B cell (primary cell): Measurements from ENCODE around the gene NKX1-1.

Source experiments
- EZH2 ChIP-seq: IDR thresholded peaks from 2 replicates; pipeline ENCODE4 v1.6.1; 2012; ENCODE audit warnings: borderline replicate concordance, low read depth, mild to moderate bottlenecking, moderate library complexity, low read length; ENCODE audit not compliant: insufficient read depth, poor library complexity, severe bottlenecking
- TF ChIP-seq, protein P1 (sequence below): fragments of 200-600 bp; IDR thresholded peaks from one replicate; pipeline ENCODE4 v1.8.0; 2022; ENCODE audit warnings: antibody characterized with exemption, mild to moderate bottlenecking

DNA sequence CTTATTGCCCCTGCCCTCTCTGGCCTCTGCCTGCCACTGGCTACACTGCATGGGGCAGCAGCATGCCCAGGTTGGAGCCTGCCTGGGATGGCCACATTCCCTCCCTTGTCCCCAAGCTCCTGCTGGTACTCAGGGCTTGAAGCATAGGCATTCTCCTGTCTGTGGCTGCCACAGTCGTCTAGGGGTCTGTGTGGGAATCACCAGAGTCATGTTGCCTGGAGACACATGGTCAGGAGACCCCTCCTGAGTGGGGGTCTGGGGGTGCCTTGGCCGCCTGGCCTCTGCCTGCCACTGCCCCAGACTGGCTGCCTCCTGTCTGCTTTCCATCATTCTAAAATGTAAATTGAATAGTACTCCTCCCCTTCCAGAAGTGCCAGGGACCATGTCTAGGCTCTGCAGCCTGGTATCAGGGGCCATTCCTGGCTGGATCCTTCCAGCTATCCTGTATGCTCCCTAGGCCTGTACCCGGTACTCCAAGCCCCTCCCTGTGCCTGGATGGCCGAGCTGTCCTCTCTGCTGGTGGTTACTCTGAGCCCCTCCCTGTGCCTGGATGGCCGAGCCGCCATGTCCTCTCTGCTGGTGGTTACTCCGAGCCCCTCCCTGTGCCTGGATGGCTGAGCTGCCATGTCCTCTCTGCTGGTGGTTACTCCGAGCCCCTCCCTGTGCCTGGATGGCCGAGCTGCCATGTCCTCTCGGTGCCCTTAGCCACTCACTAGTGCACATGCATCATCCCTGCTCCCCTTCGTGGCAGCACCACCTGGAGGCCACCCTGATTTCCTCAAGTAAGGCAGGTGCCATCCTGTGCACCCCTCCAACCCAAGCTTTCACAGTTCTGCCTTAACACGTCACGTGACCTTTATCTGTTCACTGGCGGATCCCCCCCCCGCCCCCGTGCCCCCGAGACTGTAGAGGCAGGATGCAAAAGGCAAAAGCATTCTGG, 5.5 kb upstream of the NKX1-1 start:
- TF ChIP-seq, protein P1, sequence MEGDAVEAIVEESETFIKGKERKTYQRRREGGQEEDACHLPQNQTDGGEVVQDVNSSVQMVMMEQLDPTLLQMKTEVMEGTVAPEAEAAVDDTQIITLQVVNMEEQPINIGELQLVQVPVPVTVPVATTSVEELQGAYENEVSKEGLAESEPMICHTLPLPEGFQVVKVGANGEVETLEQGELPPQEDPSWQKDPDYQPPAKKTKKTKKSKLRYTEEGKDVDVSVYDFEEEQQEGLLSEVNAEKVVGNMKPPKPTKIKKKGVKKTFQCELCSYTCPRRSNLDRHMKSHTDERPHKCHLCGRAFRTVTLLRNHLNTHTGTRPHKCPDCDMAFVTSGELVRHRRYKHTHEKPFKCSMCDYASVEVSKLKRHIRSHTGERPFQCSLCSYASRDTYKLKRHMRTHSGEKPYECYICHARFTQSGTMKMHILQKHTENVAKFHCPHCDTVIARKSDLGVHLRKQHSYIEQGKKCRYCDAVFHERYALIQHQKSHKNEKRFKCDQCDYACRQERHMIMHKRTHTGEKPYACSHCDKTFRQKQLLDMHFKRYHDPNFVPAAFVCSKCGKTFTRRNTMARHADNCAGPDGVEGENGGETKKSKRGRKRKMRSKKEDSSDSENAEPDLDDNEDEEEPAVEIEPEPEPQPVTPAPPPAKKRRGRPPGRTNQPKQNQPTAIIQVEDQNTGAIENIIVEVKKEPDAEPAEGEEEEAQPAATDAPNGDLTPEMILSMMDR: no peak
- no peak for TF ChIP-seq EZH2
